GM21423 (cell line): Measurements from ENCODE around the gene HOXA1.

Experiments used
- ATAC-seq: cut with Tn5 transposase; IDR thresholded peaks from one replicate; pipeline ENCODE4 v1.9.1; 2021; ENCODE audit warnings: mild to moderate bottlenecking, moderate library complexity; ENCODE audit not compliant: unreplicated experiment

Gene HOXA1

DNA sequence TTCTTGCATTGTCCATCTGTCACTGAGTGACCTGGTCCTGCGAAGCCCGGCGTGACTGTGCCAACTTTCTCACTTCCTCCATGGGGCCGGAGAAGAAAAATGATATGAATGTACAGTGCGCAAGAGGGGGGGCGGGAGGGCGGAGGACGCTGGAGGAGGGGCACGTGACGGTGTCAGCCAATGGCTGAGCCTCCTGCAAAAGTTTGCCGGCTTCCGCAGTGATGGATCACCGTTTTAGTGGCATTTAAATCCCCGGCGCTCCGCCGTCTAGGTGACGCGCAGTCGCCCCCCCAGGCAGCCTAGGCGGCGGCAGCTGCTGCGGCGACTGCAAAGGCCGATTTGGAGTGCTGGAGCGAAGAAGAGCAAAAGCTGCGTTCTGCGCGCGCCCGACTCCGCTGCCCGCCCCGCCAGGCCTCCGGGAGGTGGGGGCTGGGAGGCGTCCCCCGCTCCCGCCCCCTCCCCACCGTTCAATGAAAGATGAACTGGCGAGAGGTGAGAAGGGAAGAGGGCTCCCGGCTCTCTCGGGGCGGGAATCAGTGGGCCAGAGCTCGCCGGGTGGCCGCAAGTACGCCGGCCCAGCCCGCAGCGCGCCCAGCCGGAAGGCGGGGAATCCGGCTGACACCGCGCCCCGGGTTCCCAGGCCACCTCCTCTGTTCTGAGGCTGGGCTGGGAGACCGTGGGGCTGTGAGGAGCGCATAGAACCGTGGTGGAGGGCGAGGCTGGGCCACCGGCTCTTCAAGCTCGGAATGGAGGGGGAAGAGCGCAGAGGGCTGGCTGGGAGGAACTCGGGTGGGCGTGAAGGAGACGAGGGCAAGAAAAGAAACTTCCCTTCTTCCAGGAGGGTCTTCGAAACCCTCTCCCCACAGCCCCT lies at the start of gene HOXA1:
TSS of gene HOXA1 (minus strand) at position 104 of the 871 bp plus-strand sequence. CDS start at position 16, 88 bp downstream.
- peak; percentile 88 for ATAC-seq

DNA sequence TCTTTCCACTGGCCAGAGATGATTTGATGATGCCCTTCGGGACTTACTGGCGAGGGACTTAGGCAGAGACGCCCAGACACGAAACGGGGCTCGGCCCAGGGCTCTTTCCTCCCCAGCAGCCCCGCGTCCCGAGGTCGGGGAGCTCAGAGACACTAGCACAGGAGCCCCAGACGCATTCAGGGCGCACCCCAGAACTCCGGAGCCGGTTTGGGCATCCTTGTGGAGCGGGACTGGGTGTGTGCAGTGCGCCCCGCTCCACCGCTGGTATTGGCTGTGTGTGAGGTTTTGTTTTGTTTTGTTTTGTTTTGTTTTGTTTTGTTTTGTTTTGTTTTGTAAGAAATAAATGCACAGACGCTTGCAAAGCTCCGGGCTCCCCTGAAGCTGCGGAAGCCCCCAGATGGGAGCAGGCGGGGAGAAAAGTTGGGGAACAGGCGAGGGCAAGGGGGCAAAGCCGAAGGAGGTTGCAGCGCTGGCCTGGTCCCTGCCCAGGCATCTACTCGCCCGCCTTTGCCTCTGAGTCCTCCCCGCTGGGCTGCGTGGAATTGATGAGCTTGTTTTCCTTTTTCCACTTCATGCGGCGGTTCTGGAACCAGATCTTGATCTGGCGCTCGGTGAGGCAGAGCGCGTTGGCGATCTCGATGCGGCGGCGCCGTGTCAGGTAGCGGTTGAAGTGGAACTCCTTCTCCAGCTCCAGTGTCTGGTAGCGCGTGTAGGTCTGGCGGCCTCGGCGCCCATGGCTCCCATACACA lies 49.5 kb upstream of the HOXA1 start:
- ATAC-seq = no peak

DNA sequence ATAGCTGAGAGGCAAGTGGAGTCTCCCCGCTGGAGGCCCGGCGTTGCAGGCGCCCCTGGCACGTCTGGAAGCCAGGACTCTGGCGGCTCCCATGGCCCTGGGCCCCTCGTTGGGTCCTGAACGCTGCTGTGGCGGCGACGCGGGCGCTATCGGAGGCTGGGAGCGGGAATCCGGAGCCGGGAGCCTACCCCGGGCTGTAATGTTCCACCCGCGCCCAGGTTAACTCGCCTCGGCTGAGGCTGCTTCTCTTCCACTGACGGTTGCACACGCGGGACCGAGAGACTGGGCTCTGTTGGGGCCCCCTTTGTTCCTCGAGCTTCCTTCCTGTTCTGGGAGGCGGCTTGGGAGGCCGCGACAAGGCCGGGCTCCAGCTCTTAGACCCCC lies 49.0 kb upstream of the HOXA1 start:
- no peak for ATAC-seq

DNA sequence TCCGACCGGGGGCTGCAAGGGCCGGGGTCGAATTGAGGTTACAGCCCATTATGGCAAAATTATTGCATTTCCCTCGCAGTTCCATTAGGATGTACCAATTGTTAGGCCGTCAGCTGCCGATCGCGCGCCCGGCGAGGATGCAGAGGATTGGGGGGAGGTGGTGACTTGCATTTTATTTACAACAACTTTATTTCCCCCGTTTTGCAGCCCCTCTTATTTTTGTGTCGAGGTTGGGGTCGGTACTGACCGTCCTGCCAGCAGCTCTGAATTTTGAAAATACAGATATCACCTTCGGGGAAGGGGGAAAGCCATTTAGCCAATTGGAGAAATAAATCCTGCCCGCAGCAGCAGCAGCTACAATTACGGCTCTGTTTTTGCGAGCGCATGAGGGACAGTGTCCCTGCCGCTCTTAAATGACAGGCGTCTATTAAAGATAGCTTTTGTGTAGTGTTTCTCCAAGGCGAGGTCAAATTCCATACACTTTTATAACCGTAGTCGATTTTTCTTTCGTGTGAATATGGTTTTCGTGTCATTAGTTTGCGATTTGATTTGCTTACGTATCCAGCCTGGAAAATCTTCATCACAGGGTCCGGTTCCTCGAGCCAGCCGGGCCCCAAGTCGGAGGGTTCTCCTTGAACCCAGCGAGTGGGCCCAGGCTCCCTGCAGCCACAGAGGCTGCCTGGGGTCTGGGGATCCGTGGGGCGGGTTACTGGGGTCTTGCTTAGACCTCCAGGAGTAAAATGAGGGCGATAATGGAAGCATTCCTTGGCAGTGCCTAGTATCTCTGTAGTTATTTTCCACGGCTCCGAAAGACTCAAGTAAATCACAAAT lies 48.4 kb upstream of the HOXA1 start:
- no peak for ATAC-seq

DNA sequence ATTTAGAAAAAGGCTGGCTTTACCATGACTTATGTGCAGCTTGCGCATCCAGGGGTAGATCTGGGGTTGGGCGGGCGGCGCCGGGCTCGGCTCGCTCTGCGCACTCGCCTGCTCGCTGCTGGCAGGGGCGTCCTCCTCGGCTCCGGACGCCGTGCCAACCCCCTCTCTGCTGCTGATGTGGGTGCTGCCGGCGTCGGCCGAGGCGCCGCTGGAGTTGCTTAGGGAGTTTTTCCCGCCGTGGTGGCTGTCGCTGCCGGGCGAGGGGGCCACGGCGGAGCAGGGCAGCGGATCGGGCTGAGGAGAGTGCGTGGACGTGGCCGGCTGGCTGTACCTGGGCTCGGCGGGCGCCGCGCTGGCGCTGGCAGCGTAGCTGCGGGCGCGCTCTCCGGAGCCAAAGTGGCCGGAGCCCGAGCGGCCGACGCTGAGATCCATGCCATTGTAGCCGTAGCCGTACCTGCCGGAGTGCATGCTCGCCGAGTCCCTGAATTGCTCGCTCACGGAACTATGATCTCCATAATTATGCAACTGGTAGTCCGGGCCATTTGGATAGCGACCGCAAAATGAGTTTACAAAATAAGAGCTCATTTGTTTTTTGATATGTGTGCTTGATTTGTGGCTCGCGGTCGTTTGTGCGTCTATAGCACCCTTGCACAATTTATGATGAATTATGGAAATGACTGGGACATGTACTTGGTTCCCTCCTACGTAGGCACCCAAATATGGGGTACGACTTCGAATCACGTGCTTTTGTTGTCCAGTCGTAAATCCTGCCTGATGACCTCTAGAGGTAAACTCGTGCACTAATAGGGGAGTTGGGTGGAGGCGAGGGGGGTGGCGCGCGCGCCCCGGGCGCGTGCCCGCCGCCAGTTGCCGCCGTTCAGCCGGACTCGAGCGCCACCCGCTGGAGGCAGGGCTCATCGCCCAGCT lies 47.5 kb upstream of the HOXA1 start, which contains the start of gene HOXA5:
TSS of gene HOXA5 (minus strand) at position 659 of the 927 bp plus-strand sequence. CDS start at position 585, 74 bp downstream.
- no peak for ATAC-seq

DNA sequence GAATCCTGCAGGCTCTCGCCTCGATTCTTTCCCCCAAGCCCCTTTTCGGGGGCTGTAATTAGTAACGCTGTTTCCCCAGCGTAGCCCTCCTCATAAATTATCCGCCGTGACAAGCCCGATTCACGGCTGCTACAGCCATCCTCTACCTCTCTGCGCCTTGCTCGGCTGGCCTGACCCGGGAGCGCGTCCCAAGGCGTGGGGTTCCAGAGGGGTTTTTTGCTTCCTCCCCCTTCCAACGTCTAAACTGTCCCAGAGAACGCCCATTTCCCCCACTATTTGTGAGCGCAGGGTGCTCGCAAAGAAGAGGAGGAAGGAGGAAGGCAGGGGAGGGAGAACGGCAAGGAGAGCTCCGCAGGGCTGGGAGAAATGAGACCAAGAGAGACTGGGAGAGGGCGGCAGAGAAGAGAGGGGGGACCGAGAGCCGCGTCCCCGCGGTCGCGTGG lies 46.8 kb upstream of the HOXA1 start:
- no peak for ATAC-seq

DNA sequence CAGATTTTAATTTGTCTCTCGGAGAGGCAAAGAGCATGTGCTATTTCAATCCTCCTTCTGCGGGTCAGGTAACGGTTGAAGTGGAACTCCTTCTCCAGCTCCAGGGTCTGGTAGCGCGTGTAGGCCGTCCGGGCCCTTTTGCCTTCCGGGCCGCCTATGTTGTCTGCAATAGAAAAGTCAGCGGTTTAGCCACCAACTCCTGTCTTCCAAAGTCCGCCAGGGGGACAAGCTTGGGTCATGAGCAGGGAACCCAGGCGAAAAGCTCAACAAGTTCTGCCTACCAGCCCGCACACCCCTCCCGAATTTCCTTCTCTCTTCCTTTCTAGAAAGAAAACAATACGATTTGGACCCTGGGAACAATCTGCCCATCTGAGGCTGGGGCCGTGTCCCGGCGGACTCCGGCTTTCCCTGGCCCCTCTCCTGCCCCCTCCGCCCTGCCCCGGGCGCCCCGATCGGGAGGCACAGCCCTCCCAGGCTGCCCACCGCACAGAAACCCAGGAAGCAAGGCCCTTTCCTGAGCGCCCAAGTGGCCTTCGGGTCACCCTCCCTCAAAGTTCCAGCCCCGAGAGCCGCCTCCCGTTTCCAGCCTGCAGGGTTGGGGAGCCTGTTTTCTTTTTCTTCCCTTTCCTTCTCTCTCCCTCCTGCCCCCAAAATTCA lies 46.3 kb upstream of the HOXA1 start:
- no peak for ATAC-seq

DNA sequence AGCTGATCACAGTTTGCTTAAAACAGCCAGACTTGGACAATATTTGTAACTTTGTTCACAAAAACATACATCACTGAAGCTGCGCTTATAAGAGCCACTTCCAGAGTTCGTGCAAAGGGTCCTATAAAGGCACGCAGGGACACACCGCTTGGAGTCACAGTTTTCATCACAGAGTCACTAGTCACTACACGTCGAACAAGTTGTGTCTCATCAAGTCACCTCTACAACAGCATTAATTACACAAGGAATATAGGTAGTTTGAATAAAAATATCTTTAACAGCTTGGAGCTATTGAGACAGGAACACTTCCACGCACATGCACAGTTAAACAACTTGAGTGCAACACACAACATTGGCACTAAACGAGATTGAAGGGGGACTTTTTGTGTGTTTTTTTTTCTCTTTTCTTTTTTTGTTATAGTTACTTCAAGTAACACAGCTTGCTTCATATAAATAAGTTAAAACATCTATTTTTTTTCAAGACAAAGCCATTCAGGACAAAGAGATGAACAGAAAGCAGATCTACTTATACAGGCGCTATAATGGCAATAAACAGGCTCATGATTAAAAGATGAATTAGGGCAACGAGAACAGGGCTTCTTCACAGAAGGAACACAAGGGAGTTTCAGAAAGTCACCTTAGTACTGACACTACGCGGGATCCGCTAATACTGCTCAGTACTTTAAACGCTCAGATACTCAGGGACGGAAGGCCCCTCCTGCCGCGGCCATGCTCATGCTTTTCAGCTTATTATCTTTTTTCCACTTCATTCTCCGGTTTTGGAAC lies 45.5 kb upstream of the HOXA1 start:
- no peak for ATAC-seq

DNA sequence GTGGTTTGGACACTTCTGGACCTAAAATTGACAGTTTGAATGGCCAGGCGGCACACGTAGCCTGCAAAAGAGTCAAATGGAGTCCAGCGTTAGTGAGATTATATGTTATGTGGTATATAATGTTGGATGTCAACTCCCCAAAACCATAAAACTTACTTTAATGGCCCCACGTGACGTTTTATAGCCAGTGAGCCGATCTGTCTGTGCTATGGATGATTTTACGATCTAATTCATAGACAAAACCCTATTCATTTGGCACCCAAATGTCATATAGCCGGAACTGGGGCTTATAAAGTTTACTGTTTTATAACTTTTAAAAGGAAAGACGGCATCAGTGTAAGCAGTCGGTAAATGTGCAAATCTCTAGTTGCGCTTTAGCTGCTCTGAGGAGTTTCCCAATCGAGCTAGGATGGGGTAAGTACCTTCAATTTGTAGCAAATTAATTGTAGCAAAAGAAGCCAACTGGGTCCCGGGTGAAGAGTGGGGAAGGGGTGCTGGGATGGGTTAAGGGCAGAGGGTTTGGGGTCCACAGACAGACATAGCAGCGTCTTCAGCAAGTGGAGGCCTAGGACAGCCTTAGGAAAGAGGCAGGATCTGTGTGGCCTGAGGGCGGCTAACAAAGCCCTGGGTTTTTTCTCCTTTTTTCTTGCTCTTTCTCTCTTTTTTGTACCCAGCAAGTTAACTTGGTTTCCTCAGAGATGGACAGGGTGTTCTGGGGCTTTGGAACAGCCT lies 44.5 kb upstream of the HOXA1 start:
- ATAC-seq = no peak

DNA sequence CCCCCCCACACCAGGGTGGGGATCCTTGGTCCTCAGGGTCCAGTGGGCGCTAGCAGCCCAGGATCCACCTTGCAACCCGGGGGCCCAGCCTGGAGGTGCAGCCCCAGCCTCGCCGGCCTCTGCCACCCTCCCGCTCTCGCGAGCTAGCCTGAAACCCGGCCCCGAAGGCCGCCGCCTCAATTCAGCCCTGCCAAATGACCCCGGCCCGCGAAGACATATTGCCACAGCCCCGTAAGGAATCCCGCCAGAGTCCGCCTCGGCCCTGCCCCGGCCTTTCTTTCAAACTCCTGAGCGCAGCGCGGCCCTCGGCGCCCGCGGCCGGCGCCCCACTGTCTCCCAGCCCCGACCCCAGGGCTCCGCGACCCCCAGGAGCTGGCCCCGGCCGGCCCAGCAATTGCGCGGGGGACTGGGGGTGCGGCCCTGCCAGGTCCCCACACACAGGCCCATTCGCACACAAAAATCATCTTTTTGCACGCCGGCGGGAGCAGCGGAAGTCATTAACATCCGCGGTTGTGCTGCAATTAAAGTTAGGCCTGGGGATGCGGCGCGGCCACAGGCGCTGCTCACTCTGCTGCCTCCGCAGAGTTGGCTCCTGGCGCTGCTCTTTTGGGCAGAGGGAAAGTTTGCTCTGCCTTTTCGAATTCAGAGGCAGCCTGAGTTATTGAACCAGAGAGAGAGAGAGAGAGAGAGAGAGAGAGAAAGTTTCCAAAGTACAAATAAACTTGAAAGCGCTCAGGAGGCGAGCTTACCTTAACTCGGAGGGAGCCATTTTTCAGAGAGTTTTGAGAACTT lies 43.7 kb upstream of the HOXA1 start:
- no peak for ATAC-seq

DNA sequence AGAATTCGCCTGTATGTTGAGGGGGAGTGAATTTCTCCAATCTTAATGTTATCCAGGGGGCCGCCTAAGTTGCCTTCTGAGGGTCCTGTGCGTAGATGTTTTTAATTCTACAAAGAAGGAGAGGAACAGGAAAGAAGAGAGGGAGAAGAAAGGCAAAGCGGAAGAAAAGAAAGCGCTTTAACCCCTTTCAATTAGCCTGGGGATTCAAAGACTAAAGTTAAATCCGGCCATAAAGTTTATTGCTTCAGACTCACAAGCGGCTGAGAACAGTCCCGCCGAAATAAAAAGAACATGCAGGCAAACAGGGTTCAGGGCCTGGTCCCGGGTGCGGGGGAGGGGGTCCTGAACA lies 43.2 kb upstream of the HOXA1 start:
- no peak for ATAC-seq

DNA sequence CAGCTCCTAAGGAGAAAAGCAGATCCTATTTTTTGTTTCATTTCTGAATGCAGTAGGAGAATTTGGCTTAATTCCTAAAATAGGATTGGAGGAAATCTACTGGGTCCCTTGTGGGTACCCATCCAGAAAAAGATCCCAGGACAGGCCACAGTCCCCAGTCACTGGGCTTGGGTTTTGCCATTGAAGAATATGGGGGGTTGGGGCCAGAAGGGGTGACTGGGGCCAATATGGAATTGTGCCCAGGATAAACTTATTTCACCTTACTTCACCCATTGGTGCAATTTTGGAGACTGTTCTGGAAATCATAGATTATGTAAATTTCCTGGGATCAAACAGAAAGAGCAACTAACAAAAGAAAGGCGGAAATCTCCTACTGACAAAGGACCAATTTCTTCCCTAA lies 42.7 kb upstream of the HOXA1 start:
- no peak for ATAC-seq

DNA sequence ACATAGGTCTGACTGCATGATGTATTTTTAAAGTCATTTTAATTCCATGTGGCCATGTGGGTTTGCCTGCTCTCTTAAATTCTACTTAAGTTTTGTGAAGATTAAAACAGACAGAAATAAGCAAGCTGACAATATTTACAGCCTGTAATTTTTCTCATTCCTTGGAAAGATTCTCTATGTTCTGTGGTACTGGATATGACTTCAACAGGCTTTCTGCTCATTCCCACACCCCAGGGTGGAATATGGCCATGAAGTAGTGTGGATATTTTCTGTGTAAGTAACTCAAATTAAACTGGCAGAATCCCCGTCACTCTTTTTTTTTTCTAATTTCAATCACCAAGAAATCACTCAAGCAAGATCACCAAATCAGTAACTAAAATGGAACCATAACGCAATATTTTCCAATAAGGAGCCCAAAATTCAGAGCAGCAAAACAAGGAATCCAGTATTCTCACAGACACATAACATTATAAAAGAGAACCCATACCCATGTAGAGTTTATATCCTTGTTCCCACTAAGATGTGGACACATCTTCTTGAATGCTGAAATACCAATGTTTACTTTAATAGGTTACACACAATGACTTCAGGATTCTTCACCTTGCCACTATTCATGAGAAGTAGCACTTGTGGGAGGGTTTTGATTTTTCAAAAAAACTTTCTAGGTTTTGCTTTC lies 42.0 kb upstream of the HOXA1 start:
- ATAC-seq = no peak

DNA sequence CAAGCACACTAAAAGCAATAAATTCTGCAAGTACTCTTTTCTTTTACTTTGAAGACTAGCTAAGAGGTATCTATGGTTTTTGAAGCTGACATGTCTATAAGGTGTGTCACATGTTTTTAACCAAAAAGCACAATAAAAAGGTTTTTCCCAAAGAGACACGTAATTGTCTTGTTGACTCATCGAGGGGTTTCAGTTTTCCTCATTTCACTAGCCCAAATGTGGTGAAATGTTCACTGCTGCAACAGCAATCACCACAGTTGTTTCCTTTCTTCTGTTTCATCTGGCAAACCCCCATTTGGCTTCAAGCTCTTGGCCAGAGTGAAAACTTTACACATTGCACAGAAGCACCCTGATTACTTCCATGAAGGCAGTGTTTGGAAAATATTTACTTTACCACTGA lies 38.6 kb upstream of the HOXA1 start:
- no peak for ATAC-seq

DNA sequence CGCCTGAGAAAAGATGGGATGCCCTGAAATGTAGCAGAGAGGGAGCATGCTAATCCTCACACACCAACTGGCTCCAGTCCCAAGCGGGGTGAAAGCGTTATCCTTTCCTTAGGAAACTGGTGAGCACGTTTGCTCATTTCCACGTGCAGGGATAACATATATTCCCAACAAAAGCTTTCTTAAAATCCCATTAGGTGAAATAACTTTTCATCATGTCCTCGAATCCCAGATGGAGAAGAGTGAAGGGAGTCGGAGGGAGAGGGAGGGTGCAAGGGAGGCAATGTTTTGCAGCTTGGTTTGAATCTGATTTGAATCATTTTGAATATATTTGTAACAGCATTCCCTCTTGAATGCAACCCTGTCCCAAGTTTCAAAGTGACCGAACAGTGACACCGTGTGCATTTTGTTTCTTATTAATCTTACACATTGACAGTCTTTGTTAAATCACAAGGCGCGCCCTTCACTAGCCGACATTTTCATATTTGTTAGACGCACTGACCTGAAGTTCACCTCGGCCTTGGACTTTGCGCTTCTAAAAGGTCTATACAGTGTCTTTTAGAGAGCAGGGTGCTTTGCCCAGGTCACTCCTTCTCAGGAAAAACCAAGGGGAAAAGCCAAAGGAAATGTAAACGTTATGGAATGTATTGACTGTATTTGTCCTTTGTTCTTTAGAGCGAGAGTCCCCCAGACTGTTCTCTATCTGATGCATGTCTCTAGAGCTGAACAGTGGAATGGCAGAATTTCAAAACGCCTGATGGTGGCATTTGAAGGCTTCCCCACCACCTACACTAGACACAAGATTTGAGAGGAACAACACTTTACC lies 37.8 kb upstream of the HOXA1 start:
- no peak for ATAC-seq

DNA sequence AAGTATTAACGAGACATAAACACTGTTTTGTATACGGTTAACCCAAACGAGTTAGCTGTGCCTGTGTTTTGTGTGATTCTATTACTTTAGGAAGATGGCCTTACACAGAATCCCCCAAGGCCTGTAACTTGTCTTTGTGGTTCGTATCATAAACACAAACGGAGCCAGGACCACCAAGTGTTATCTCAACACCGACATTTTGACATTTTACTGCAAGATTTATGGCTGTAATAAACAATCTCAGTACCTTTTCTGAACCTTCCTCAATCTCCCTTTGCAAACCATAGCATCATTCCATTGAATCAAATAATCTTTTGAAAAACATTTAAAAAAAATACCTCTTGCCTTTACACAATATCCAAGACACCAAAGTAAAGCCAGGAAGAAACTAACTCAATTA lies 37.2 kb upstream of the HOXA1 start:
- no peak for ATAC-seq
